Mesendoderm (in vitro differentiated cells): Measurements from ENCODE around the gene ATG14.
"Not testable (repeated sequence)": the region's sequence is repeated elsewhere in the genome, so short reads cannot be mapped to it uniquely, and the experiment has no call there.

Experiments
- DNase-seq: peaks from one replicate; pipeline ENCODE4 v3.0.0; 2013
- H2AK5ac ChIP-seq: 2 replicates; pipeline ENCODE4 v1.6.1; 2013; ENCODE audit warnings: low read length, inconsistent platforms
- H2BK120ac ChIP-seq: 2 replicates; pipeline ENCODE4 v1.6.1; 2013; ENCODE audit warnings: low read depth, mild to moderate bottlenecking, low read length, moderate library complexity, mixed read lengths
- H2BK15ac ChIP-seq: replicated peaks from 2 replicates; pipeline ENCODE4 v1.6.1; 2013; ENCODE audit warnings: low read depth, mild to moderate bottlenecking, moderate library complexity
- H2BK5ac ChIP-seq: 2 replicates; pipeline ENCODE4 v1.6.1; 2013; ENCODE audit warnings: low read length, inconsistent platforms
- H3K18ac ChIP-seq: 2 replicates; pipeline ENCODE4 v1.6.1; 2013; ENCODE audit warnings: mild to moderate bottlenecking, low read length, mixed read lengths
- H3K23ac ChIP-seq: one replicate; pipeline ENCODE4 v1.6.1; 2013; ENCODE audit warnings: low read length
- H3K27ac ChIP-seq: 2 replicates; pipeline ENCODE4 v1.5.1; 2013; ENCODE audit warnings: low read depth, mild to moderate bottlenecking, inconsistent platforms, low read length, moderate library complexity
- H3K27me3 ChIP-seq: 2 replicates; pipeline ENCODE4 v1.6.1; 2013; ENCODE audit warnings: low read length, control low read depth, mild to moderate bottlenecking, inconsistent platforms; ENCODE audit not compliant: insufficient read depth, poor library complexity
- H3K36me3 ChIP-seq: 2 replicates; pipeline ENCODE4 v1.6.1; 2013; ENCODE audit warnings: low read length, inconsistent platforms; ENCODE audit not compliant: control insufficient read depth, insufficient read depth
- H3K4ac ChIP-seq: one replicate; pipeline ENCODE4 v1.6.1; 2013; ENCODE audit warnings: low read depth, mild to moderate bottlenecking, low read length, moderate library complexity
- H3K4me1 ChIP-seq: 2 replicates; pipeline ENCODE4 v1.6.1; 2013; ENCODE audit warnings: low read depth, low read length, inconsistent platforms; ENCODE audit not compliant: control insufficient read depth
- H3K4me2 ChIP-seq: 2 replicates; pipeline ENCODE4 v1.6.1; 2013; ENCODE audit warnings: low read length
- H3K4me3 ChIP-seq: 2 replicates; pipeline ENCODE4 v1.5.1; 2013; ENCODE audit warnings: mild to moderate bottlenecking, low read length
- H3K56ac ChIP-seq: one replicate; pipeline ENCODE4 v1.6.1; 2013; ENCODE audit warnings: low read length
- H3K79me1 ChIP-seq: 2 replicates; pipeline ENCODE4 v1.6.1; 2013; ENCODE audit warnings: low read length, inconsistent platforms
- H3K79me2 ChIP-seq: 2 replicates; pipeline ENCODE4 v1.6.1; 2013; ENCODE audit warnings: mild to moderate bottlenecking, low read length; ENCODE audit not compliant: control insufficient read depth, insufficient read depth
- H3K9ac ChIP-seq: 2 replicates; pipeline ENCODE4 v1.6.1; 2013; ENCODE audit warnings: low read length, inconsistent platforms
- H4K5ac ChIP-seq: one replicate; pipeline ENCODE4 v1.6.1; 2013; ENCODE audit warnings: low read length
- H4K8ac ChIP-seq: one replicate; pipeline ENCODE4 v1.6.1; 2013; ENCODE audit warnings: low read depth, mild to moderate bottlenecking, control low read depth, low read length, moderate library complexity
- WGBS: extraction: QIAGEN DNeasy Blood & Tissue Kit; methylation state at CpG from one replicate; pipeline ENCODE4 v1.1.7; 2013; ENCODE audit warnings: low lambda C conversion rate, missing lambda C conversion rate; ENCODE audit not compliant: insufficient coverage; ENCODE audit errors: extremely low coverage; 5-methylcytosine and 5-hydroxymethylcytosine counted together

The ATG14 gene

DNA sequence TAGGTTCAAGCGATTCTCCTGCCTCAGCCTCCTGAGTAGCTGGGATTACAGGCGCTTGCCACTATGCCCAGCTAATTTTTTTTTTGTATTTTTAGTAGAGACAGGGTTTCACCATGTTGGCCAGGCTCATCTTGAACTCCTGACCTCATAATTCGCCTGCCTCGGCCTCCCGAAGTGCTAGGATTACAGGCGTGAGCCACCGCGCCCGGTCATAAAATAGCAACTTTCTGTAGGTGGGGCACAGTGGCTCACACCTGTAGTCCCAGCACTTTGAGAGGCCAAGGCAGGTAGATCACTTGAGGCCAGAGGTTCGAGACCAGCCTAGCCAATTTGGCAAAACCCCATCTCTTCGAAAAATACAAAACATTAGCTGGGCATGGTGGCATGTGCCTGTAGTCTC is 10.7 kb upstream of the ATG14 start:
- not testable (repeated sequence) for DNase-seq, H3K4me2 ChIP-seq, H3K27ac ChIP-seq, H3K4ac ChIP-seq, H2BK15ac ChIP-seq, H3K4me1 ChIP-seq, H2AK5ac ChIP-seq, H2BK120ac ChIP-seq, H3K79me2 ChIP-seq, H4K8ac ChIP-seq, H2BK5ac ChIP-seq, H3K27me3 ChIP-seq, H3K23ac ChIP-seq, H3K56ac ChIP-seq, H3K9ac ChIP-seq, H3K4me3 ChIP-seq, H4K5ac ChIP-seq, H3K79me1 ChIP-seq, H3K36me3 ChIP-seq, H3K18ac ChIP-seq
- WGBS, result no CpG with 5 or more reads among the region's 11 CpGs

DNA sequence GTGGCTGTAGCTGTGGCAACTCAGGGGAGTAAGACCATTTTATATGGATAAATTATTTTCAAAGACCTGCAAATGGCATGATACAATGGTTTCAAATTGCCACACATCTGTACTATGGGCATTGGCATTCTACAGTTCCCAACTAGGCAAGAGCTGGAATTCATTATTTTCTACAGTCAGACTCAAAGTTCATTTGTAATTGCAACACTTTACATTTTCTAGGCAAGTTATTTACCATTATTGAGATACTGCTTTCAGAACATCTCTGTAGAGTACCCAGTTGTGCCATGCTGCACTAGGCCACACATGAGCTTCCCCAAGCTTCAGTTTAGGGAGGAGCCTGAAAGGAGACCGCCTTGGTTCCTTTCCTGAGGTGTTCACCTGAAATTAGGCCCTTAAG is 8.0 kb upstream of the ATG14 start:
- no peaks in the 10 kb centered on the region for H3K4me1 ChIP-seq
- H2AK5ac ChIP-seq, result no peak overlapping the region

DNA sequence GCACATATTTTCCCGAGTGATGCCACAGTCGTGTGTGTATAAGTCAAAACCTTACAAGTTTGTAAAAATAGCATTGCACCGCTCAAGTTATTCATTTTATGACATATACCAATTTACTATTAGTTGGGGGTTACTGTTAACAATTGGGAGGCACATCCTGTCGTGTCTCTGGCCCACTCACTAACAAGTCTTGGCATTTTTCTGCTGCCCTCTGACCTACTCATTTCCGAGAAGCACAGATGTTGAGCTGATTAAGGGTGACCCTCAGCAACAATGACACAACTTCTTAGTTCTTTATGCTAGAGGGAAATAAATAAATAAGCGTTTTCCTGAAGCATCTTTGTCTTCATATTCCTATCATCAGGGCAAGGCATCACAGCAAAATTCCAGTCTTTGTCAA is 6.8 kb upstream of the ATG14 start:
- Histone ChIP-seq H3K4ac (no peak overlapping the region), H3K56ac (no peak overlapping the region), H3K79me1 (no peaks in the 10 kb centered on the region), H3K23ac (no peak overlapping the region), H3K36me3 (no peaks in the 10 kb centered on the region), H4K5ac (no peak overlapping the region), H3K4me3 (no peak overlapping the region), H3K4me2 (no peak overlapping the region), H3K18ac (no peak overlapping the region), H3K9ac (no peak overlapping the region), H4K8ac (no peak overlapping the region), H2BK120ac (no peak overlapping the region), H3K27ac (no peak overlapping the region), H2BK15ac (no peak overlapping the region), H3K4me1 (no peaks in the 10 kb centered on the region), H2BK5ac (no peak overlapping the region), H2AK5ac (no peak overlapping the region), H3K27me3 (no peaks in the 10 kb centered on the region), H3K79me2 (no peaks in the 10 kb centered on the region)
- no peak for DNase-seq
- no CpG with 5 or more reads among the region's 6 CpGs for WGBS

More for the DNA sequence above, 8.0 kb upstream of the ATG14 start:
- no peak overlapping the region for H2BK15ac ChIP-seq
- H3K23ac ChIP-seq, result no peak overlapping the region
- WGBS, result no CpG with 5 or more reads among the region's 1 CpG
- H3K18ac ChIP-seq, result no peak overlapping the region
- no peak for DNase-seq
- H3K79me1 ChIP-seq, result no peaks in the 10 kb centered on the region
- no peaks in the 10 kb centered on the region for H3K79me2 ChIP-seq
- H2BK5ac ChIP-seq, result no peak overlapping the region
- H3K36me3 ChIP-seq, result no peaks in the 10 kb centered on the region
- no peak overlapping the region for H3K4ac ChIP-seq
- no peak overlapping the region for H4K8ac ChIP-seq
- H3K56ac ChIP-seq, result no peak overlapping the region
- H4K5ac ChIP-seq, result no peak overlapping the region
- no peak overlapping the region for H3K27ac ChIP-seq
- no peak overlapping the region for H2BK120ac ChIP-seq
- no peak overlapping the region for H3K4me2 ChIP-seq
- no peak overlapping the region for H3K9ac ChIP-seq
- H3K4me3 ChIP-seq, result no peak overlapping the region
- no peaks in the 10 kb centered on the region for H3K27me3 ChIP-seq

DNA sequence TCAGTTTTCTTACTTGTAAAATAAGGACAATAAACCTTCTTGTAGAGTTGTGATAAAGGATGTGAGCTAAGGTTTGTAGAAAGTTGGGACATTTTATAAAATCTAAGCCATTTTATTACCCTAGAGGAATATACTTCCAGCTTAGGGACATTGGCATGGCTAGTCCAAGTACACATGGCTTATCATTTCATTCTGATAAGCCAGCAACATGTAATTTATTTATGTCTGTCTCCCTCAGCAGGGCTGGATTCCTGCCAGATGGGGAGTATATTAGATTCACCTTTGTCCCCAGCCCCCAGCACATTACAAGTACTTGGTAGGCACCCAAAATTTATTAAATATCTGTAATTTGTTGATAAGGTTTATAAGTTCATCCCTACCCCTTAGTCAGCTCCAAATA is 6.3 kb upstream of the ATG14 start:
- Histone ChIP-seq H2BK120ac (no peak overlapping the region), H3K4ac (no peak overlapping the region), H3K18ac (no peak overlapping the region), H2BK5ac (no peak overlapping the region), H2BK15ac (no peak overlapping the region), H4K5ac (no peak overlapping the region), H3K27ac (no peak overlapping the region), H3K4me2 (no peak overlapping the region), H2AK5ac (no peak overlapping the region), H3K36me3 (no peaks in the 10 kb centered on the region), H3K4me3 (no peak overlapping the region), H4K8ac (no peak overlapping the region), H3K9ac (no peak overlapping the region), H3K56ac (no peak overlapping the region), H3K23ac (no peak overlapping the region), H3K4me1 (no peaks in the 10 kb centered on the region), H3K79me1 (no peaks in the 10 kb centered on the region), H3K27me3 (no peaks in the 10 kb centered on the region), H3K79me2 (no peaks in the 10 kb centered on the region)
- DNase-seq, result peak; percentile 31

DNA sequence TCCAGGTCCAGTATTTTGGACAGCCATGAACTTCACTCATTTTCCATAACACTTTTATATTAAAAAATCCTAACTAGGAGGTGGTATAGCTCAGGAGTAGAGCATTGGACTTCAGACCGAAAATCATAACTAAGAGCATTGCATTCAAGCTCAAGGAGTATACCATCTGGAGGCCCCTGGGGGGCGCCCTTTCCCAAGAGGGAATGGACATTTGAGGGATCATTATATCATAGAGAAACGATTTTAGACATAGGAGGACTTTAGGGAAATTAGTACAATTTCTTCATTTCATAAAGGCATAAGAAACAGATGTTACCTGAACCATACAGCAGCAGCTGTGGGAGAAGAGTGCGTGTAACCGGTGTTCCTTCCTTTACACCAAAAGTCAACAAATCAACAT is 5.2 kb upstream of the ATG14 start:
- Histone ChIP-seq H2AK5ac (no peak overlapping the region), H3K4me1 (no peaks in the 10 kb centered on the region), H2BK15ac (no peak overlapping the region), H3K4me3 (no peak overlapping the region), H3K23ac (no peak overlapping the region), H3K27ac (no peak overlapping the region), H3K36me3 (no peaks in the 10 kb centered on the region), H3K27me3 (no peaks in the 10 kb centered on the region), H3K56ac (no peak overlapping the region), H3K4ac (no peak overlapping the region), H4K5ac (no peak overlapping the region), H3K18ac (no peak overlapping the region), H2BK120ac (no peak overlapping the region), H4K8ac (no peak overlapping the region), H3K79me2 (no peaks in the 10 kb centered on the region), H3K4me2 (no peak overlapping the region), H2BK5ac (no peak overlapping the region), H3K9ac (no peak overlapping the region), H3K79me1 (no peaks in the 10 kb centered on the region)
- WGBS, result no CpG with 5 or more reads among the region's 5 CpGs
- DNase-seq, result peak; percentile 49

DNA sequence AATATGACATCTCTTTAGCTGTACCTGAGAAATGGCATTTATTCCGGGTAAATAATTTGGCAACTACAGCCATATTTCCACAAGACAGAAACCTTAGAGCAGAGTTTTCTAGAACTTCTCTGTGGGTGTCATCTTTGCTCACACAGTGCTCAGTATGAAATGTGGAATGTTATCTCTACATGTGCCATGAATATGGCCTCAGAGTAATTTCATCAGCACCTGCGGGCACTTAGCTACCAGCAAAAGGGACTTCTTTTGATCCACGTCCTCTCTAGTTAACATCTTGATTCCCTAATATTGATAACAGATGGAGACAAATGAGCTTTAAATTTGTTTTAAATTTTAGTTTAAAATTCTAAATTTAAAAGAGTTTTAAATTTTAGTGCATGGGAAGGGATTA is 2.9 kb upstream of the ATG14 start:
- no peak for DNase-seq
- H4K5ac ChIP-seq, result no peak overlapping the region
- H3K4me1 ChIP-seq, result no peaks in the 10 kb centered on the region
- H2BK15ac ChIP-seq, result no peak overlapping the region
- peaks cover 15% of the 10 kb centered on the region for H3K79me2 ChIP-seq
- no peak overlapping the region for H3K27ac ChIP-seq
- H3K23ac ChIP-seq, result no peak overlapping the region
- no peaks in the 10 kb centered on the region for H3K79me1 ChIP-seq
- H2BK5ac ChIP-seq, result no peak overlapping the region
- WGBS, result no CpG with 5 or more reads among the region's 3 CpGs
- no peak overlapping the region for H3K9ac ChIP-seq
- no peak overlapping the region for H3K4ac ChIP-seq
- H2BK120ac ChIP-seq, result no peak overlapping the region
- no peak overlapping the region for H3K56ac ChIP-seq
- H3K4me2 ChIP-seq, result no peak overlapping the region
- H3K4me3 ChIP-seq, result no peak overlapping the region
- H4K8ac ChIP-seq, result no peak overlapping the region
- H3K18ac ChIP-seq, result no peak overlapping the region
- H3K36me3 ChIP-seq, result no peaks in the 10 kb centered on the region
- H3K27me3 ChIP-seq, result no peaks in the 10 kb centered on the region
- H2AK5ac ChIP-seq, result no peak overlapping the region
